Measurements from ENCODE around the gene IPO4. TPM values are rescaled to one million over a fixed set of nuclear protein-coding genes. Genes with fewer than 3 reads are reported as not detected.

Gene IPO4
- total RNA-seq, 1 experiment from 2014 or later = 48.9 TPM

DNA sequence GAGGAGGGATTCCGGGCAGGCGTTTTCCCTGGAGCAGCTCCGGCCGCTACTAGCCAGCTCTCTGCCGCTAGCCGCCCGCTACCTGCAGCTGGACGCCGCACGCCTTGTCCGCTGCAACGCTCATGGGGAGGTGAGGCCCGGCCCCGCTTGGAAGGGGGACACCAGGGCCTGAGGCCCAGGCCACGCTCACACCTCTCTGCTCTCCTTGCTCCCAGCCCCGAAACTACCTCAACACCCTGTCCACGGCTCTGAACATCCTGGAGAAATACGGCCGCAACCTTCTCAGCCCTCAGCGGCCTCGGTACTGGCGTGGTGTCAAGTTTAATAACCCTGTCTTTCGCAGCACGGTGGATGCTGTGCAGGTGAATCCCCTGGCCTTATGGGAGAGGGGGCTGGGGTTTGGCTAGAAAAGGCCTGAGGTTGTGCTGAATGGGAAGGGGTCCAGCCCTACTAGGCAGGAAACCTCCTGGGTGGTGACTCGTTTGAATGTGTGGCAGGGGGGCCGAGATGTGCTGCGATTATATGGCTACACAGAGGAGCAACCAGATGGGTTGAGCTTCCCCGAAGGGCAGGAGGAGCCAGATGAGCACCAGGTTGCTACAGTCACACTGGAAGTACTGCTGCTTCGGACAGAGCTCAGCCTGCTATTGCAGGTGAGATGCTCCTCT is 40.7 kb downstream of the IPO4 start:
- Histone ChIP-seq H3K36me3 (ENCODE audit: insufficient read depth, low read length) (peaks cover 38% of the 10 kb centered on the region), H3K4me2 (ENCODE audit: low read depth, low read length, poor library complexity, severe bottlenecking) (peak overlapping the region; percentile 89), H3K9ac (ENCODE audit: low read length) (peak overlapping the region; percentile 98), H3K79me2 (ENCODE audit: low read length) (peaks cover 66% of the 10 kb centered on the region), H3K9me2 (replicated peaks; ENCODE audit: insufficient read depth, low read length) (no peaks in the 10 kb centered on the region), H2AFZ (ENCODE audit: low read length) (no peak overlapping the region), H3K9me3 (ENCODE audit: low read length) (no peaks in the 10 kb centered on the region), H3K4me3 (ENCODE audit: low read length) (peak overlapping the region; percentile 98), H3K27ac (ENCODE audit: low read length) (peak overlapping the region; percentile 43; the same call in 1 of the 2 replicates), H3K27me3 (ENCODE audit: low read length) (no peaks in the 10 kb centered on the region), H3K4me1 (ENCODE audit: low read length) (peaks cover 43% of the 10 kb centered on the region), H4K20me1 (ENCODE audit: insufficient read depth, low read depth, low read length) (peaks cover 12% of the 10 kb centered on the region)
- peak; percentile 72 for DNase-seq

GRCh38 chr14:24146978-24147760 is 41.4 kb downstream of the IPO4 start, which contains the start of gene RNF31:
Gene RNF31 (plus strand): TSS chr14:24147498. CDS start chr14:24147699, 201 bp downstream.
- Histone ChIP-seq H3K9me3 (ENCODE audit: low read length) (no peaks in the 10 kb centered on the region), H3K27me3 (ENCODE audit: low read length) (no peaks in the 10 kb centered on the region), H3K9ac (ENCODE audit: low read length) (peak within 1 kb of the TSS; percentile 99), H4K20me1 (ENCODE audit: insufficient read depth, low read depth, low read length) (peaks cover 12% of the 10 kb centered on the region), H3K4me3 (ENCODE audit: low read length) (peak within 1 kb of the TSS; percentile 98), H3K4me2 (ENCODE audit: low read depth, low read length, poor library complexity, severe bottlenecking) (peak within 1 kb of the TSS; percentile 89), H3K9me2 (replicated peaks; ENCODE audit: insufficient read depth, low read length) (no peaks in the 10 kb centered on the region), H3K4me1 (ENCODE audit: low read length) (peaks cover 49% of the 10 kb centered on the region), H3K79me2 (ENCODE audit: low read length) (peaks cover 66% of the 10 kb centered on the region), H3K27ac (ENCODE audit: low read length) (peak within 1 kb of the TSS; percentile 82), H3K36me3 (ENCODE audit: insufficient read depth, low read length) (peaks cover 38% of the 10 kb centered on the region), H2AFZ (ENCODE audit: low read length) (peak within 1 kb of the TSS; percentile 73; the same call in 1 of the 2 replicates)
- peak; percentile 100 for DNase-seq

- no peaks in the 10 kb centered on the region for H3K9me3 ChIP-seq (ENCODE audit: low read length)
- peak within 1 kb of the TSS; percentile 99 for H3K9ac ChIP-seq (ENCODE audit: low read length)
- H3K27me3 ChIP-seq (ENCODE audit: low read length) = no peaks in the 10 kb centered on the region
- peaks cover 33% of the 10 kb centered on the region for H3K36me3 ChIP-seq (ENCODE audit: insufficient read depth, low read length)
- H2AFZ ChIP-seq (ENCODE audit: low read length) = peak within 1 kb of the TSS; percentile 73; the same call in 1 of the 2 replicates
- H3K79me2 ChIP-seq (ENCODE audit: low read length) = peaks cover 66% of the 10 kb centered on the region
- H3K4me3 ChIP-seq (ENCODE audit: low read length) = peak within 1 kb of the TSS; percentile 98
- peak; percentile 99 for DNase-seq
- H3K9me2 ChIP-seq (replicated peaks; ENCODE audit: insufficient read depth, low read length) = no peaks in the 10 kb centered on the region
- H3K4me1 ChIP-seq (ENCODE audit: low read length) = peaks cover 54% of the 10 kb centered on the region
- peak within 1 kb of the TSS; percentile 82 for H3K27ac ChIP-seq (ENCODE audit: low read length)
- peak within 1 kb of the TSS; percentile 89 for H3K4me2 ChIP-seq (ENCODE audit: low read depth, low read length, poor library complexity, severe bottlenecking)
- peaks cover 12% of the 10 kb centered on the region for H4K20me1 ChIP-seq (ENCODE audit: insufficient read depth, low read depth, low read length)
Observed at GRCh38 chr14:24146453-24146977, 42.1 kb downstream of the IPO4 start, which contains the start of gene PSME2. Gene PSME2 (minus strand): TSS chr14:24146610. CDS start chr14:24146581, 29 bp downstream.

GRCh38 chr14:24145690-24146452 is 42.7 kb downstream of the IPO4 start:
- peak overlapping the region; percentile 99 for H3K9ac ChIP-seq (ENCODE audit: low read length)
- H3K79me2 ChIP-seq (ENCODE audit: low read length) = peaks cover 67% of the 10 kb centered on the region
- peaks cover 54% of the 10 kb centered on the region for H3K4me1 ChIP-seq (ENCODE audit: low read length)
- H3K4me2 ChIP-seq (ENCODE audit: low read depth, low read length, poor library complexity, severe bottlenecking) = peak overlapping the region; percentile 89
- no peaks in the 10 kb centered on the region for H3K27me3 ChIP-seq (ENCODE audit: low read length)
- H3K27ac ChIP-seq (ENCODE audit: low read length) = peak overlapping the region; percentile 82
- peaks cover 12% of the 10 kb centered on the region for H4K20me1 ChIP-seq (ENCODE audit: insufficient read depth, low read depth, low read length)
- peak; percentile 73 for DNase-seq
- H3K36me3 ChIP-seq (ENCODE audit: insufficient read depth, low read length) = peaks cover 26% of the 10 kb centered on the region
- no peaks in the 10 kb centered on the region for H3K9me3 ChIP-seq (ENCODE audit: low read length)
- peak overlapping the region; percentile 34; the same call in 1 of the 2 replicates for H2AFZ ChIP-seq (ENCODE audit: low read length)
- H3K4me3 ChIP-seq (ENCODE audit: low read length) = peak overlapping the region; percentile 98
- H3K9me2 ChIP-seq (replicated peaks; ENCODE audit: insufficient read depth, low read length) = no peaks in the 10 kb centered on the region

GRCh38 chr14:24145219-24145618 is 43.4 kb downstream of the IPO4 start:
- peak overlapping the region; percentile 98 for H3K4me3 ChIP-seq (ENCODE audit: low read length)
- DNase-seq = no peak

GRCh38 chr14:24144451-24144850 is 44.2 kb downstream of the IPO4 start:
- no peak overlapping the region for H2AFZ ChIP-seq (ENCODE audit: low read length)
- H3K79me2 ChIP-seq (ENCODE audit: low read length) = peaks cover 66% of the 10 kb centered on the region
- DNase-seq = no peak
- no peaks in the 10 kb centered on the region for H3K27me3 ChIP-seq (ENCODE audit: low read length)
- H3K9ac ChIP-seq (ENCODE audit: low read length) = peak overlapping the region; percentile 99; the same call in 1 of the 2 replicates
- peaks cover 16% of the 10 kb centered on the region for H3K36me3 ChIP-seq (ENCODE audit: insufficient read depth, low read length)
- H3K27ac ChIP-seq (ENCODE audit: low read length) = no peak overlapping the region
- peaks cover 58% of the 10 kb centered on the region for H3K4me1 ChIP-seq (ENCODE audit: low read length)
- no peaks in the 10 kb centered on the region for H3K9me3 ChIP-seq (ENCODE audit: low read length)
- no peaks in the 10 kb centered on the region for H3K9me2 ChIP-seq (replicated peaks; ENCODE audit: insufficient read depth, low read length)
- peak overlapping the region; percentile 89 for H3K4me2 ChIP-seq (ENCODE audit: low read depth, low read length, poor library complexity, severe bottlenecking)
- H3K4me3 ChIP-seq (ENCODE audit: low read length) = no peak overlapping the region; the same call in 1 of the 2 replicates
- peaks cover 12% of the 10 kb centered on the region for H4K20me1 ChIP-seq (ENCODE audit: insufficient read depth, low read depth, low read length)

More at GRCh38 chr14:24145219-24145618, 43.4 kb downstream of the IPO4 start:
- no peak overlapping the region for H2AFZ ChIP-seq (ENCODE audit: low read length)
- H3K79me2 ChIP-seq (ENCODE audit: low read length) = peaks cover 67% of the 10 kb centered on the region
- H3K27me3 ChIP-seq (ENCODE audit: low read length) = no peaks in the 10 kb centered on the region
- H4K20me1 ChIP-seq (ENCODE audit: insufficient read depth, low read depth, low read length) = peaks cover 12% of the 10 kb centered on the region
- H3K9me2 ChIP-seq (replicated peaks; ENCODE audit: insufficient read depth, low read length) = no peaks in the 10 kb centered on the region
- H3K9me3 ChIP-seq (ENCODE audit: low read length) = no peaks in the 10 kb centered on the region
- peak overlapping the region; percentile 99 for H3K9ac ChIP-seq (ENCODE audit: low read length)
- H3K4me2 ChIP-seq (ENCODE audit: low read depth, low read length, poor library complexity, severe bottlenecking) = peak overlapping the region; percentile 89
- peaks cover 20% of the 10 kb centered on the region for H3K36me3 ChIP-seq (ENCODE audit: insufficient read depth, low read length)
- peaks cover 54% of the 10 kb centered on the region for H3K4me1 ChIP-seq (ENCODE audit: low read length)
- H3K27ac ChIP-seq (ENCODE audit: low read length) = peak overlapping the region; percentile 82

GRCh38 chr14:24143511-24143910 is 45.1 kb downstream of the IPO4 start:
- Histone ChIP-seq H2AFZ (ENCODE audit: low read length) (no peak overlapping the region), H3K4me2 (ENCODE audit: low read depth, low read length, poor library complexity, severe bottlenecking) (no peak overlapping the region), H3K9me3 (ENCODE audit: low read length) (no peaks in the 10 kb centered on the region), H3K4me1 (ENCODE audit: low read length) (peaks cover 59% of the 10 kb centered on the region), H3K27me3 (ENCODE audit: low read length) (no peaks in the 10 kb centered on the region), H4K20me1 (ENCODE audit: insufficient read depth, low read depth, low read length) (peaks cover 9% of the 10 kb centered on the region), H3K36me3 (ENCODE audit: insufficient read depth, low read length) (peaks cover 21% of the 10 kb centered on the region), H3K4me3 (ENCODE audit: low read length) (no peak overlapping the region), H3K9me2 (replicated peaks; ENCODE audit: insufficient read depth, low read length) (no peaks in the 10 kb centered on the region), H3K9ac (ENCODE audit: low read length) (no peak overlapping the region), H3K79me2 (ENCODE audit: low read length) (peaks cover 66% of the 10 kb centered on the region), H3K27ac (ENCODE audit: low read length) (peak overlapping the region; percentile 2; the same call in 1 of the 2 replicates)
- DNase-seq = no peak
